BJ (cell line): ENCODE data around the gene APCDD1. TPM values are rescaled to one million over a fixed set of nuclear protein-coding genes. Genes with fewer than 3 reads are reported as not detected.
"Not testable (repeated sequence)": the region's sequence is repeated elsewhere in the genome, so short reads cannot be mapped to it uniquely, and the experiment has no call there.

ENCODE experiments used
- CTCF ChIA-PET: fragments of 350-600 bp; formaldehyde crosslinking; extraction: SDS; loops from one replicate; lab custom pipeline; 2021; ENCODE audit warnings: antibody characterized with exemption, inconsistent platforms; lab: Yijun Ruan, JAX
- POLR2A ChIA-PET: fragments of 300-600 bp; sonication (Branson Sonifier 250); formaldehyde crosslinking; extraction: SDS; loops from one replicate; lab custom pipeline; 2021; ENCODE audit warnings: antibody characterized with exemption; lab: Charles Lee
- DNase-seq: peaks from one replicate; pipeline ENCODE4 v3.0.0-alpha.2; 2011; ENCODE audit warnings: low read depth
- H3K27me3 ChIP-seq: 2 replicates; pipeline ENCODE4 v1.6.0; 2011; ENCODE audit warnings: low read length; ENCODE audit not compliant: control insufficient read depth, insufficient read depth
- H3K36me3 ChIP-seq: 2 replicates; pipeline ENCODE4 v1.5.1; 2011; ENCODE audit warnings: low read length; ENCODE audit not compliant: control insufficient read depth, insufficient read depth
- H3K4me3 ChIP-seq: 2 replicates; pipeline ENCODE4 v1.5.1; 2011; ENCODE audit warnings: low read depth, mild to moderate bottlenecking, control low read depth, low read length
- CTCF ChIP-seq: IDR thresholded peaks from 2 replicates; pipeline ENCODE4 v1.5.1; 2011; ENCODE audit warnings: low read depth, mild to moderate bottlenecking, control low read depth, inconsistent platforms, low read length, moderate library complexity; ENCODE audit not compliant: insufficient read depth
- polyA plus RNA-seq: library from polyadenylated mRNA; depleted of rRNA; stranded (reverse); fragments of >200 nt; gene quantifications from 2 replicates; pipeline ENCODE4 v1.2.3, GENCODE V29; 2011

The APCDD1 gene
- polyA plus RNA-seq, 1 experiment, result 32.4 TPM

- POLR2A ChIA-PET, result no interaction called here
These were observed 50.3 kb downstream of the APCDD1 start for GRCh38 chr18:10504723-10505122.

GRCh38 chr18:10505892-10506291 lies 51.5 kb downstream of the APCDD1 start:
- DNase-seq, POLR2A ChIA-PET, H3K27me3 ChIP-seq, H3K36me3 ChIP-seq, H3K4me3 ChIP-seq, CTCF ChIA-PET: not testable (repeated sequence)

More at GRCh38 chr18:10504723-10505122, 50.3 kb downstream of the APCDD1 start:
- CTCF ChIA-PET, result no interaction called here
- Histone ChIP-seq H3K27me3 (no peaks in the 10 kb centered on the region; the same call in 1 of the 2 replicates), H3K4me3 (no peak overlapping the region), H3K36me3 (no peaks in the 10 kb centered on the region)
- DNase-seq, result no peak
- TF ChIP-seq CTCF, result no peak

GRCh38 chr18:10508591-10508990 lies 54.2 kb downstream of the APCDD1 start:
- no peak overlapping the region for H3K4me3 ChIP-seq
- CTCF ChIA-PET, result no interaction called here
- POLR2A ChIA-PET, result interaction anchor here (0.7 kb wide), 1 partner anchor 11 kb away, joined by 3 read pairs; no protein-coding TSS in a partner anchor
- peaks cover 2% of the 10 kb centered on the region; the same call in 1 of the 2 replicates for H3K27me3 ChIP-seq
- TF ChIP-seq CTCF, result no peak
- H3K36me3 ChIP-seq, result no peaks in the 10 kb centered on the region
- no peak for DNase-seq

- POLR2A ChIA-PET, result no interaction called here
- peak; percentile 55 for DNase-seq
- Histone ChIP-seq H3K27me3 (peaks cover 2% of the 10 kb centered on the region; the same call in 1 of the 2 replicates), H3K4me3 (no peak overlapping the region), H3K36me3 (no peaks in the 10 kb centered on the region)
- CTCF ChIA-PET, result interaction anchor here (0.8 to 1.0 kb wide), 2 partner anchors 8 kb away, joined by 3 read pairs; no protein-coding TSS in a partner anchor
- TF ChIP-seq CTCF, result no peak
These were observed 56.8 kb downstream of the APCDD1 start for GRCh38 chr18:10511236-10511635.

GRCh38 chr18:10514082-10514481 lies 59.6 kb downstream of the APCDD1 start:
- ChIA-PET POLR2A (interaction anchor here (0.6 kb wide), 1 partner anchor 135 kb away, joined by 3 read pairs; no protein-coding TSS in a partner anchor), CTCF (interaction anchor here (1.1 to 1.5 kb wide), 2 partner anchors 284 to 542 kb away, joined by 3 to 4 read pairs; no protein-coding TSS in a partner anchor)
- TF ChIP-seq CTCF, result no peak
- Histone ChIP-seq H3K27me3 (peaks cover 2% of the 10 kb centered on the region; the same call in 1 of the 2 replicates), H3K36me3 (no peaks in the 10 kb centered on the region), H3K4me3 (no peak overlapping the region)
- DNase-seq, result no peak

- no peak for TF ChIP-seq CTCF
- POLR2A ChIA-PET, result no interaction called here
- CTCF ChIA-PET, result interaction anchor here (1.1 to 1.5 kb wide), 3 partner anchors 284 to 543 kb away, joined by 3 to 4 read pairs (median 4); no protein-coding TSS in a partner anchor
- H3K36me3 ChIP-seq, result no peaks in the 10 kb centered on the region
- no peak overlapping the region for H3K4me3 ChIP-seq
- no peak for DNase-seq
- H3K27me3 ChIP-seq, result peaks cover 2% of the 10 kb centered on the region; the same call in 1 of the 2 replicates
These were observed 60.2 kb downstream of the APCDD1 start for GRCh38 chr18:10514601-10515000.
